ENCODE results near the gene CR1L.
"Not testable (repeated sequence)": the region's sequence is repeated elsewhere in the genome, so short reads cannot be mapped to it uniquely, and the experiment has no call there.

The CR1L gene

DNA sequence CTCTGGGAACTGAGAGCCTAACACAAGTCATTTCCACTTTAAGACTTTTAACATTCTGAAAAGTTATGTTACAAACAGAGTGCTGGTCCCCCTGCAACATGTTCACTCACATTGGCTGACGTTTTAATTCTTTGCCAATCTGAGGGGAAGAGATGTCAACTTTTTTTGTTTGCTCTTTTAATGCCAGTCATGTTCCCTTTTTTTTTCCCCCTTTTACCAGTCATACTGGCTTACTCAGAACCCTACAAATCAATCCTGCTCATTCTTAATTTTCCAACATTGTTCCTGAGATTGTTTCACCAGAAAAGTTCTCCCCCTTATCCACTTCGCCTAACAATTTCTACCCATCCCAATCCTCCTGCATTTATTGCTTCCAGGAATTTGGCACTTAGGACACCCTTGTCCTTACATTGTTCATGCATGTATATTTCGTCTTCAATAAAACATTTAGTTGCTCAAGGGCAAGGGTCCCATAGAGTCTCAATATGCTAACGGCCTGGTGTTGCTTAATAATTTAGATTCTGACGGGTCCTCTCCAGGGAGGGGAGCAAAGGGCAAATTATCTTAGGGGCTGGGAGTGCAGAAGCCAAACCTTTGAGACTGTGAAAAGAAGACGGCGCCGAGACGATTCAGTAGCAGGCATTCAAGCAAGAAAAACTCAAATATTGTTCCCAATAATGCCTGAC is 624 bp upstream of the CR1L start:
- peak overlapping the region; percentile 41 for H3K4me3 ChIP-seq (ENCODE audit: low read length)
- no peak for DNase-seq (ENCODE audit: low read depth, low spot score)

DNA sequence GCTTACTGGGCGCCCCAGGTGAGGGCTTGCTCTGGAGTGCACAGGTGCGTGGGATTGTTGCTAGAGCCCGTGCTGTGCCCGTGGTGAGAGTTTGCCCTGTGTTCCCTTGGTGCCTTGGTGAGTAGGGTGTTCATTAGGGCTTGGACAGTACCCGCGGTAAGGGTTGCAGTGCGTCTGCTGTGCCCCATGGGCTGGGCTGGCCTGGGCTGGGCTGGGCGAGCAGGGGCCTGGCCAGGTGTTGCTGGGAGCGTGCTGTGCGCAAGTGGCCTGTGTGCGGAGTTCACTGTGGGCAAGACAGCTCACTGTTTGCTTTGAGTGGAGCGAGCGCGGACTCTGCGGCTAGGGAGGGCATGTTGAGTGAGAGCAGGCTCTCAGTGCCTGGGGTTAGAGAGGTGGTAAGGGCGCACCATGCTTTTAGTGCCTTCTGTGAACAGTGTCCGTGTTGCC is 725 bp downstream of the CR1L start:
- DNase-seq (ENCODE audit: low read depth, low spot score), result no peak
- no peak overlapping the region for H3K4me3 ChIP-seq (ENCODE audit: low read length)

DNA sequence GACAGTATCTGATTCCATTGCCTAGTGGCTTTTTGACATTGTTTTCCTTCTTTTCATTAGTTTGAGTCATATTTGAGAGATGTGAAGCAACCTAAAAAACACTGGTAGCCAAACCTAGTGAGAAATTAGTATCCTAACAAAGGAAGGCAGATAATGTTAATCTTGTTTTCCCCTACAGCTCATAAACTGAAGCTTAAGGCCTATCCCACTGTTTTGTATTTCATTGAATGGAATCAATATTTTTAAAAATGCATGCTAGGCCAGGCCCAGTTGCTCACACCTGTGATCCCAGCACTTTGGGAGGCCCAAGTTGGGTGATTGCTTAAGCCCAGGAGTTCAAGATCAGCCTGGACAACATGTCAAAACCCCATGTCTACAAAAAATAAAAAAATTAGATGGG is 1.2 kb downstream of the CR1L start:
- no peak for DNase-seq (ENCODE audit: low read depth, low spot score)
- H3K4me3 ChIP-seq (ENCODE audit: low read length), result no peak overlapping the region

DNA sequence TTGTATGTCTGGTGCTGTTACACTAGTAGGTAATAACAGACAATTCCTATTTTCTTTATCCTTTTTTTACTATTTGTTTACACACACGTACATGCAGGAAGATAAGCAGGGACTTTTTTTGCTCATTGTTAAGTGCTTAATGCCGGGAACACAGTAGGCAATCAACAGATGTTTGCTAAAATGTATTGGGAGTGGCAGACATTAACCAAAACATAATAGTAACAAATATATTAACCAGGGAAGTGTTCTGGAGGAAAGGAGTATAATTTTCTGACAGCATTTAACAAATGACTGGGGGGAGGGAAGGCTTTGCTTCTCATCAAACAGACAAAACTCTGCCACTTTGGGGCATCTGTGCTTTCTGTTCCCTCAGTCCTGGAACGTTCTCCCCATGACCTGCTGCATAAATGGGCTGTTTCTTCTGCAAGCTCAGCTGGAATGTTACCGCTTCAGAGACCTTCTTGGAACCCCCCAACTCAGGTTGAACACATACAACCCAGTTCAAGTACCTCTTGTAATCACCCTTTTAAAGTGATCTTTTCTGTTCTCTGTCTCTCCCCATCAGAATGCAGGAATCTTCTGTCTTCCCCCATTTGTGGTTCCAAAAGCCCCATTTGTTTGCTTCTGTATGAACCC is 2.1 kb downstream of the CR1L start:
- no peak overlapping the region for H3K4me3 ChIP-seq (ENCODE audit: low read length)
- no peak for DNase-seq (ENCODE audit: low read depth, low spot score)

DNA sequence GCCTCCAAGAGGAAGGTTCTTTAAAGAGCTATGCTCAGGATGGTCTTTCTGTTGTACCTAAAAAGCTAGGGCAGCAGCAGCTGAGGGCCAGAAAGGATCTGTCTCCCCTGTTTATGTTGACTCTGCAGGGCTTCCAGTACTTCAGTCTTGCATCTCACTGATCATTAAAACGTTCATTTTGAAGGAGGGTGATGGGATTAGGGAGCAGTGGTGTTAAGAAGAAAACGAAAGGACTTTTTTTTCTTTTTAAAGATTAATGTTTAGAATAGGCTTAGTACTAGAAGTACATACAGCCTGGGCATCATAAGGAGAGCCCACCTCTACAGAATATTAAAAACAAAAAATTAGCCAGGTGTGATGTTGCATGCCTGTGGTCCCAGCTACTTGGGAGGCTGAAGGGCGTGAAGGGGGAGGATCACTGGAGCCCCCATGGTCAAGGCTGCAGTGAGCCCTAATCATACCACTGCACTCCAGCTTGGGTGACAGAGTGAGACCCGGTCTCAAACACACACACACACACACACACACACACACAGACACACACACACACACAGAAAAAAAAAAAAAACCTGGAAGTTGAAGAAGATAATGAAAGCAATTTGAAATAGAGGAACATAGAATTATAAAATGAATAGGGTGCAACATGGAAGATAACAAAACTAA is 2.9 kb downstream of the CR1L start:
- no peak overlapping the region for H3K4me3 ChIP-seq (ENCODE audit: low read length)
- DNase-seq (ENCODE audit: low read depth, low spot score), result no peak

DNA sequence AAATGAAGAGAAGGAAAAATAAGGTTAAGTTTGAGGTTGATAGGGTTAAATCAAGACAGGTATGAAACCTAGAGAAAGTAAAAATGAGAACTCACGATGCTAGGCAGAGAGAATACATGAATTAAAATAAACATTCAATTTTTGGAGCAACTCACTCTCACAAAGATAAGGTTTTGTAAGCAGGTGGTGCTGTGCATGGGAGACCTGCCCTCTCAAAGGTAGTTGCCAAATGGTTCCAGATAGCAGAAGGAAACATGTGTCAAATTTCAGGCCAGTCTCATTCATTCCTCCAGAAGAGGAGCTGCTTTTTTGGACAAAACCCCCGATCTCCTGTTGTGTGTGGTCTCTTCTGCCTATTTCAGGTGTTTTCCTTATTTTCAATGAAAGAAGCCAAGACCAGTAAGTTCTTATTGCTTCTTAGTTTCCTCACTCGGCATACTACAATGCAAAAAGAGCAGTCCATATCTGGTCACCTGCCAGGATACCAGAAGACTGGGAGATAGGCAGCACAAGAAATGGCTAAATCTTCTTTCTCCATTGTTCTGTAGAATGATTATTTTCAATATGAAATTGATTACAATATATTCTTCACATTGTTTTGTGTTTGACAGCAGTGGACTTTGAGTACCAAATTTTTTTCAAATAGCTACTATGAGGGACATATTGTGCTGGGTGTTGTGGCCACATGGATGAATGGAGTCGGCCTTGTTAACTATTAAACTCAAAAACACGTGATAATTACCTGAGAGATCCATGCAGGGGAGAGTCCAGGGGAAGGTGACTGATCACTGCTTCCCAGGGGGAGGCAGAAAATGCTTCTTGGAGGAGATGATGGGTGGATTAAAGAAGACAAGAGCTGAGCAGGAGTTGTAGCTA is 3.6 kb downstream of the CR1L start:
- no peak for DNase-seq (ENCODE audit: low read depth, low spot score)
- H3K4me3 ChIP-seq (ENCODE audit: low read length), result no peak overlapping the region

DNA sequence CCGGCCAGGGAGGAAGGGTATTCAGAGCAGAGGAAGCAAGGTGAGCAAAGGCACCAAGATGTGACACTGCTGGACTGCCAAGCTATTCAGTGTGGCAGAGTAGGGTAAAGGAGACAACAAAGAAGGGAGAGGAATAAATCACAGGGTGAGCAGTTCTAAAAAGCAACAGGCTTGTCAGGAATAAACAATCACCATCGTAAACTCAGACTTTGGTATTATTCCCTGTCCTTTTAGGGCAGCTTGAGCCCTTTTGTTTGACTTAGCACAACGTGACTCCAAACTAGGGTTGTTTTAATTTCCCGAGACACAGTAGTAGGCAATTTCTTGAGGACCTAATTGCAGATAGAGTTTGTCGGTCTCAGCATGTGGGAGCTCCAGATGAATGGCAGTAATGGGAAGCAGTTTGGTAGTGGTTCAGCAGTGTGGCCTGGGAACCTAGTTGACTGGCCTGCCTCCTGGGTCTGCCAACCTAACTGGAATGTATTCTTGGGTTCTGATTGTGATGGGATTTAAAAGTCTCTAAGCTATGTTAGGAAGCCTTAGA is 4.3 kb downstream of the CR1L start:
- DNase-seq (ENCODE audit: low read depth, low spot score), result no peak
- H3K4me3 ChIP-seq (ENCODE audit: low read length), result no peak overlapping the region

DNA sequence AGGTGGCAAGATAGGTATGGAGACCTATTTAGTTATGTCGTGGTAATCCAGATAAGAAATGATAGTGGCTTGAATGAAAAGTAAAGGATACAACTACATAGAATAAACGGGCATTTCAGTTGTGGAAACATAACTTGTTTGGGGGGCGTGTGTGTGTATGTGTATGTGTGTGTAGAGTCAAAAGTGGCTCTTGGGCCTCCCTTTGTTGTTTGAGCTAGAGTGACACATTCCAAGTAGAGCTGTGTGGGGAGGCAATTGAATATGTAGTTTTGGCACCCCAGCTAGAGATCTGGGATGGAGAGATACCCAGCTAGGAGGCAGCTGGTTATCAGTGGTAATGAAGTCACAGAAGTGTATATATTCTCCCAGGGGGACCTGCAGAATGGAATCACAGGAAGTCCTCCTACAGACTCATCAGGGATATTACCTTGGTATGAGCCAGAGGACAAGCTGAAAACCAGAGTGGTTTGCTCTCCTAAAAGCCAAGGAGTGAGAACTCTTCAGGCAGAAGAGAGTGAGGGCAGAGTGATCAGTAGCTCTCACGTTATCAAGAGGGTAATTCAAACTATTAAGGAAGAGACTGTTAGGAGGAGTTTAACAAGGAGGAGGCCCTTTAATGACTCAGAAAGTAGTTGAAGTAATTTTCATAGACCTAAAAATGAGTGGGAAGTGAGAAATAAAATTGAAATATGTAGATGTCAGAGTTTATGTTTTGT is 5.1 kb downstream of the CR1L start:
- no peak overlapping the region for H3K4me3 ChIP-seq (ENCODE audit: low read length)
- no peak for DNase-seq (ENCODE audit: low read depth, low spot score)

DNA sequence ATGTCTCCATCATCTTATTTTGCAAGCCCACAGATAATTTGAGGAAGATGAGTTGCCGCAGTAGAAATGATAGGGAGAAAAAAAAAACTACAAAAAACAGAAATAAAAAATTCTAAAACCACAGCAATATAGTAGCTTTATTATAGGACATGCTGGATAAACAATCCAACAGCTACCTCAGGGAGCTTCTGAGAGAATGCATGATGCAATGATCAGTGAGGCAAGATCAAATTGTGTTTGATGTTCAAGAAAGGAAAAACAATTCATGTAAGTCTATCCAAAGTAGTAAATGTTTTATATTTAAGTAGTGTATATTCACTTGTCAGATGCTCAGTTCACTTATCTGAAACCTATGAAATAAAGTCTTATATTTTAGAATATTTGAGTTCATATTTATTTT is 6.7 kb downstream of the CR1L start:
- no peak overlapping the region for H3K4me3 ChIP-seq (ENCODE audit: low read length)
- DNase-seq (ENCODE audit: low read depth, low spot score), result no peak

DNA sequence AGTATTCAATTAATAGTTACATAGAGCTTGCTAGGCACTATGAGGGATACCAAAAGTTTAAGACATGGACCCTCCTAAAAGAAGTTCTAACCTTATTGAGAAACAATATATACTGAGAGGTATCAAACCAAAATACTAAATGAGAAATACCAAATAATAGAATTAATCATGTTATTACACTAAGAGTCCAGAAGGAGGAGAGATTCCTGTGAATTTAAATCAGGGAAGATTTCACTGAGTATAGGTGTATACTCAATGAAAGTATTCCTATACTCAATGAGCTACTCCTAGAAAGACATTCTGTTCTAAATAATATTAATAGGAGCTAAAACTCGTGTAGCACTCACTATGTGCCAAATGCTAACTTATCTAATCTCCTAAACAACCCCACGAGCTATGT is 9.4 kb downstream of the CR1L start:
- DNase-seq (ENCODE audit: low read depth, low spot score), result no peak
- no peak overlapping the region for H3K4me3 ChIP-seq (ENCODE audit: low read length)

DNA sequence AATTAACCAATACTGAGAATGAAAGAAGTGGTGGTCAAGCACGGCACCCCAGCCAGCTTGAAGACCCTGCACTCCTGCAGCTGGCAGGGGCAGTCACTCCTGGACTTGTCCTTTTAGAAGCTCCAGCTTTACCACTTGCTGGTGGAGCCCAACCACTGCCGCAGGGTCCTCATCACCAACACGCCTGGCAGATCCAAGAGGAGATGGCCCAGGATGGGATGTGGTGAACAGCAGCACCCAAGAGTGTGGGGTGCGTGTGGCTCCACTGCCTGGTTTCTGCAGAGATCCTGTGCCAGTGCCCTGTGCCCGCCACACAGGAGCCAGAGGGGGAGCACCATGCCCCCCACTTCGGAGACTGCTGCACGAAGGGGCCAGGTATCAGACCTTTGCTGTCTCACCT is 13.5 kb downstream of the CR1L start:
- H3K4me3 ChIP-seq (ENCODE audit: low read length), result no peak overlapping the region
- no peak for DNase-seq (ENCODE audit: low read depth, low spot score)

DNA sequence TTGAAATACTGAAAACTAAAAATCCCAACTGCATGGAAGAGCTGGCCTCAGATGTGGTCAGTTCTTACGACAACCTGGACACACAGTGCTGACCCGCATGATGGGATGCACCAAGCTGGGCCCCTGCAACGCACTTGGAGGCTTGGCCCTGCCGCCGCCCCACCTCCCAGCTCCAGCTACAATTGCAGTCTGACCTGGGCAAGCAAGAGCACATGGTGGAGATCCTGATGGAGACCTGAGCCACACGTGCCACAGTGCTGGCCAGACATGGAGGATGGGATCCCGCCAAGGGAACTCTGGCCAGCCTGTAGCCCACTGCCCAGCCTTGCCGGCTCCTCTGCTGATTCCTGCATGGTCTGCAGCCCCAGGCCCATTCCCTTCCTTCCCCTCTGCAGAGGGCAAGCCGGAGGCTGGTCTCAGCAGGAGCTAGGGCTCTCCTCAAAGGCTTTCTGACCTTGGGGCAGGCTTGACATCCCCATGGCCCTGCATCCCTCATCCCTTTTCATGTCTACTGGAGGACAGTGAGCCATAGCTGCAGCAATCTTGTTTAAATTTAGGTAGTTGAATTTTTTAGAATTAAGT is 14.1 kb downstream of the CR1L start:
- H3K4me3 ChIP-seq (ENCODE audit: low read length), result no peak overlapping the region
- DNase-seq (ENCODE audit: low read depth, low spot score), result no peak

DNA sequence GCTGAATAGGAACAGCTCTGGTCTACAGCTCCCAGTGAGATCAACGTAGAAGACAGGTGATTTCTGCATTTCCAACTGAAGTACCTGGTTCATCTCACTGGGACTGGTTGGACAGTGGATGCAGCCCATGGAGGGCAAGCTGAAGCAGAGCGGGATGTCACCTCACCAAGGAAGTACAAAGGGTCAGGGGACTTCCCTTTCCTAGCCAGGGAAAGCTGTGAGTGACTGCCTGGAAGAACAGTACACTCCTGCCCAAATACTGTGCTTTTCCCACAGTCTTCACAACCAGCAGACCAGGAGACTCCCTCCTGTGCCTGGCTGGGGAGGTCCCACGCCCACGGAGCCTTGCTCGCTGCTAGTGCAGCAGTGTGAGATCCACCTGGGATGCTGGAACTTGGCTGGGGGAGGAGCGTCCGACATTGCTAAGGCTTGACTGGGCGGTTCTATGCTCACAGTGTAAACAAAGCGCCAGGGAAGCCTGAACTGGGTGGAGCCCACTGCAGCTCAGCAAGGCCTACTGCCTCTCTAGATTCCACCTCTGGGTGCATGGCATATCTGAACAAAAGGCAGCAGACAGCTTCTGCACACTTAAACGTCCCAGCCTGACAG is 14.7 kb downstream of the CR1L start:
- DNase-seq (ENCODE audit: low read depth, low spot score), result no peak
- H3K4me3 ChIP-seq (ENCODE audit: low read length), result no peak overlapping the region

DNA sequence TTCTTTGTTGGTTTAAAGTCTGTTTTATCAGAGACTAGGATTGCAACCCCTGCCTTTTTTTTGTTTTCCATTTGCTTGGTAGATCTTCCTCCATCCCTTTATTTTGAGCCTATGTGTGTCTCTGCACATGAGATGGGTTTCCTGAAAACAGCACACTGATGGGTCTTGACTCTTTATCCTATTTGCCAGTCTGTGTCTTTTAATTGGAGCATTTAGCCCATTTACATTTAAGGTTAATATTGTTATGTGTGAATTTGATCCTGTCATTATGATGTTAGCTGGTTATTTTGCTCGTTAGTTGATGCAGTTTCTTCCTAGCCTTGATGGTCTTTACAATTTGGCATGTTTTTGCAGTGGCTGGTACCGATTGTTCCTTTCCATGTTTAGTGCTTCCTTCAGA is 16.5 kb downstream of the CR1L start:
- DNase-seq (ENCODE audit: low read depth, low spot score); H3K4me3 ChIP-seq (ENCODE audit: low read length): not testable (repeated sequence)

DNA sequence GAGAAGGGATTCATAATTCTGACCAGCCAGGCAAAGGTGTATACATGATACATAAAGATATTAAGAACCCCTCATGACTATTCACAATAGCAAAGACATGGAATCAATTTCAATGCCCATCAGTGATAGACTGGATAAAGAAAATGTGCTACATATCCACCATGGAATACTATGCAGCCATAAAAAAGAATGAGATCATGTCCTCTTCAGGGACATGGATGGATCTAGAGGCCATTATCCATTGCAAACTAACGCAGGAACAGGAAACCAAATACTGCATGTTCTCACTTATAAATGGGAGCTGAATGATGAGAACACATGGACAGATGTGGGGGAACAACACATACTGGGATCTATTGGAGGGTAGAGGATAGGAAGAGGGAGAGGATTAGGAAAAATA is 21.4 kb downstream of the CR1L start:
- DNase-seq (ENCODE audit: low read depth, low spot score), result no peak
- no peak overlapping the region for H3K4me3 ChIP-seq (ENCODE audit: low read length)

DNA sequence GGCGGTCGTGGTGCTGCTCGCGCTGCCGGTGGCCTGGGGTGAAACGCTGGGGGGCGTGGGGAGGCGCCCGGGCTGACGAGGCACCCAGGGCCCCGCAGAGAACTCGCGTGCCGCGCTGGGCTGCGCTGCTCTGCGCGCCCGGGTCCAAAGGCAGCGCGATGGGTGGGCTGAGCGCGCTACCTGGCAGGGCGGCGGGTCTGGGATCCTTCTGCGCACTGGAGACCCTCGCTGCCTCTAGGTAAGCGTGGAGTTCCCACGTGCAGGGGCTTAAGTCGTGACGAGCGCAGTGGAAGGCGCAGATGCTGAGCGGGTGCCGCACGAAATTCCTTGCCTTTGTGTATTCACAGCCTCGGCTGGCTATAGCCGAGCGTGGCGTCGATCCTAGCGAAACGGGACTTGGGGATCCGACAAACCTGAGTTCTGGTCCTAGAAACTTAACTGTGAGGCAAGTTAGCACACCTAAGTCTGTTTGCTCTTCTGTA is 24.6 kb downstream of the CR1L start:
- H3K4me3 ChIP-seq (ENCODE audit: low read length), result no peak overlapping the region
- no peak for DNase-seq (ENCODE audit: low read depth, low spot score)

DNA sequence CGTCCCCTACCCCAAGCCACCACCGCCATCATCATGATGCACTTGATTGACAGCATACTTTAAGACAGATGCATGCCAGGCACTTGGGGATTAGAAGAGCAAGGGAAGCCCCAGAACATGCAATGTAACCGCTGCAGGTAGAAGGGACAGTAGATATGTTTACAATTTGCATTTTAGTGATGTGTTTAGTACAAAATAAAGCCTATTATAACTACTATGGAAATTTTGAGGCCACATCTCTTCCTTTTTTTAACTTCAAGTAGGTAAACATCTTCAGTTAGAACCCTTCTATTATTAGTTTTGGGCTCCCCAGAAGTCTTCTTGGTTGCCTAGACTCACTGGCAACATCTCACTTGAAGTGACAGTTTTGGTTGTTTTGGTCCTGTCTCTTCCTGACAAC is 25.3 kb downstream of the CR1L start:
- no peak for DNase-seq (ENCODE audit: low read depth, low spot score)
- H3K4me3 ChIP-seq (ENCODE audit: low read length), result no peak overlapping the region

DNA sequence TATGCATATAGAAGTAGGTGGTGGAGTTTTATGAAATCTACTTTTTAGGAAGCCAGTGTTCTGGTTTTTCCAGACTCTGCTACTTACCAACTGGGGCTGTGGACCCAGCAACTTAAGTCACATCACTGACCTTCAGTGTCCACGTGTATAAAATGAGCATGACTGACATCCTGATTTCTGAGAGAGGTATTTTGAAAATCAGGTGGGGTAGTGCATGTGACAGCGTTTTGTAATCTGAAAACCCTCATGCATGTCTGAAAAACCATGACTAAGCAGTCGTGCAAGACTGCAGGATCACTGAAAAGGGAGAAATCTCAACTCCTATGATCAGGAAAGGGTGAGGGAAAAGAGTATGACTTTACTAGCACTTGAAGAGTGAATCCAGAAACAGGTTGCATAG is 26.1 kb downstream of the CR1L start:
- no peak overlapping the region for H3K4me3 ChIP-seq (ENCODE audit: low read length)
- DNase-seq (ENCODE audit: low read depth, low spot score), result no peak

Data from Jurkat, Clone E6-1 (cell line).